HepG2 (cell line): ENCODE data around the gene MYOC.

Experiments
- MYC ChIP-seq: sonication (generic); formaldehyde crosslinking; IDR thresholded peaks from 2 replicates; pipeline ENCODE4 v1.9.0; 2021; ENCODE audit warnings: missing genetic modification reagents, borderline replicate concordance
- SMAD1 ChIP-seq: sonication (generic); formaldehyde crosslinking; IDR thresholded peaks from 2 replicates; pipeline ENCODE4 v1.4.0; 2020; ENCODE audit warnings: missing genetic modification reagents, low read depth, mild to moderate bottlenecking, borderline replicate concordance
- TCF12 ChIP-seq, 2 experiments: fragments of 450-650 bp in 1 of 2; sonication (generic) in 1 of 2; formaldehyde crosslinking in 1 of 2; IDR thresholded peaks; 2 replicates each; pipeline versions ENCODE4 v1.6.1 to v1.8.0; 2017 to 2022; ENCODE audit warnings: antibody characterized with exemption in 1 of 2, mild to moderate bottlenecking in 1 of 2, missing genetic modification reagents in 1 of 2, moderate library complexity in 1 of 2
- XRCC5 ChIP-seq: fragments of 200-400 bp; formaldehyde crosslinking; optimal IDR thresholded peaks from 2 replicates; pipeline ENCODE3; 2017; ENCODE audit warnings: mild to moderate bottlenecking, low read length
- ZFP1 ChIP-seq: IDR thresholded peaks from 2 replicates; pipeline ENCODE4 v1.6.1; 2016
- ZNF354B ChIP-seq: sonication (generic); formaldehyde crosslinking; IDR thresholded peaks from 2 replicates; pipeline ENCODE4 v1.8.0; 2022; ENCODE audit warnings: mild to moderate bottlenecking, missing genetic modification reagents
- ZNF383 ChIP-seq: sonication (generic); formaldehyde crosslinking; IDR thresholded peaks from 2 replicates; pipeline ENCODE4 v1.4.0; 2020; ENCODE audit warnings: missing genetic modification reagents, mild to moderate bottlenecking, borderline replicate concordance
- ZNF788 ChIP-seq: sonication (generic); formaldehyde crosslinking; IDR thresholded peaks from 2 replicates; pipeline ENCODE4 v1.5.0; 2020; ENCODE audit warnings: mild to moderate bottlenecking, missing genetic modification reagents, borderline replicate concordance
- TF ChIP-seq, protein P1 (sequence below): sonication (generic); formaldehyde crosslinking; IDR thresholded peaks from 2 replicates; pipeline ENCODE4 v1.5.0; 2020; ENCODE audit warnings: mild to moderate bottlenecking, missing genetic modification reagents, moderate library complexity
- TF ChIP-seq, protein P2 (sequence below), 2 experiments: IDR thresholded peaks; 2 replicates each; pipeline ENCODE4 v1.6.1; 2011 to 2012; ENCODE audit warnings: low read length in 2 of 2, borderline replicate concordance in 1 of 2, low read depth in 1 of 2, mild to moderate bottlenecking in 1 of 2, moderate library complexity in 1 of 2
- TF ChIP-seq, protein P3 (sequence below), 2 experiments: sonication (generic) in 1 of 2; formaldehyde crosslinking in 1 of 2; IDR thresholded peaks; 2 replicates each; pipeline versions ENCODE4 v1.5.1 to v1.6.1; 2011 to 2020; ENCODE audit warnings: borderline replicate concordance in 1 of 2, low read depth in 1 of 2, low read length in 1 of 2, mild to moderate bottlenecking in 1 of 2, missing genetic modification reagents in 1 of 2, moderate library complexity in 1 of 2
- TF ChIP-seq, protein P4 (sequence below): sonication (generic); formaldehyde crosslinking; IDR thresholded peaks from 2 replicates; pipeline ENCODE4 v1.5.1; 2020; ENCODE audit warnings: missing genetic modification reagents, mild to moderate bottlenecking, borderline replicate concordance
- TF ChIP-seq, protein P5 (sequence below): sonication (generic); formaldehyde crosslinking; IDR thresholded peaks from 2 replicates; pipeline ENCODE4 v1.8.1; 2023; ENCODE audit warnings: missing genetic modification reagents, inconsistent platforms, borderline replicate concordance
- TF ChIP-seq, protein P6 (sequence below): sonication (generic); formaldehyde crosslinking; IDR thresholded peaks from 2 replicates; pipeline ENCODE4 v1.4.0; 2020; ENCODE audit warnings: missing genetic modification reagents

DNA sequence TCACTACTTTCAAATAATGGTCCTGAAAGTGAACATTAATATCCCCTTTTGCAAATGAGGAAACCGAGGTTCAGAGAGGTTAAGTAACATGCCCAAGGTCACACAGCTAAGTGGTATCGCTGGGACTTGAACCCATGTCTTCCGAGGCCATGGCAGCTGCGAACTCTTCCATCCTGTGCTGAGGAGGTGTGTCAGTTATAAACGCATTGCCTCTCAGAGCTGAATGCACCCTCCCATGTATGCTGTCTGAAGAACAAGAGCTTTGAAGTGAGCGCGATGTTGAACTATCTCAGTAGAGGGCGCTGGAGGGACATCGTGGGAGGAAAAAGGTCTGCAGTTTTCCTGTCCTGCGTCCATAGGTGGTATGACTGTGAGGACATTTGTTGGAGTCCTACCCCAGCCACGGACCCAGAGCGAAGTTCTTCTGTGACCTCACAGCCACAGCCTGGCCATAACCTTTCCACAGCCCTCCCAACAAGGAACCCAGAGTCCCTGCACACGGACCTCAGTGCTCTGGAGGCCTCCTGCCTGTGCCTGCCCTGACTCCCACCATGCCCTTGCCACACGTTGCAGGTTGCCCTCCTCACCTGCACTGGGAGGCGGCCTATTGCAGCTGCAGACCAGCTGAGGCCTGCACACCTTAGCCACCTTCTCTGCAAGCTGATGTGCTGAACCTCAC is 7.5 kb downstream of the MYOC start:
- peak; percentile 62 for TF ChIP-seq XRCC5
- no peak for TF ChIP-seq TCF12 (IDR thresholded peaks at IDR 0.05)
- no peak for TF ChIP-seq TCF12 (CRISPR knock-in tag; IDR thresholded peaks at IDR 0.05)
- TF ChIP-seq, protein P1, sequence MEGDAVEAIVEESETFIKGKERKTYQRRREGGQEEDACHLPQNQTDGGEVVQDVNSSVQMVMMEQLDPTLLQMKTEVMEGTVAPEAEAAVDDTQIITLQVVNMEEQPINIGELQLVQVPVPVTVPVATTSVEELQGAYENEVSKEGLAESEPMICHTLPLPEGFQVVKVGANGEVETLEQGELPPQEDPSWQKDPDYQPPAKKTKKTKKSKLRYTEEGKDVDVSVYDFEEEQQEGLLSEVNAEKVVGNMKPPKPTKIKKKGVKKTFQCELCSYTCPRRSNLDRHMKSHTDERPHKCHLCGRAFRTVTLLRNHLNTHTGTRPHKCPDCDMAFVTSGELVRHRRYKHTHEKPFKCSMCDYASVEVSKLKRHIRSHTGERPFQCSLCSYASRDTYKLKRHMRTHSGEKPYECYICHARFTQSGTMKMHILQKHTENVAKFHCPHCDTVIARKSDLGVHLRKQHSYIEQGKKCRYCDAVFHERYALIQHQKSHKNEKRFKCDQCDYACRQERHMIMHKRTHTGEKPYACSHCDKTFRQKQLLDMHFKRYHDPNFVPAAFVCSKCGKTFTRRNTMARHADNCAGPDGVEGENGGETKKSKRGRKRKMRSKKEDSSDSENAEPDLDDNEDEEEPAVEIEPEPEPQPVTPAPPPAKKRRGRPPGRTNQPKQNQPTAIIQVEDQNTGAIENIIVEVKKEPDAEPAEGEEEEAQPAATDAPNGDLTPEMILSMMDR, result peak; percentile 94
- no peak for TF ChIP-seq ZFP1 (CRISPR knock-in tag)
- TF ChIP-seq, protein P2, sequence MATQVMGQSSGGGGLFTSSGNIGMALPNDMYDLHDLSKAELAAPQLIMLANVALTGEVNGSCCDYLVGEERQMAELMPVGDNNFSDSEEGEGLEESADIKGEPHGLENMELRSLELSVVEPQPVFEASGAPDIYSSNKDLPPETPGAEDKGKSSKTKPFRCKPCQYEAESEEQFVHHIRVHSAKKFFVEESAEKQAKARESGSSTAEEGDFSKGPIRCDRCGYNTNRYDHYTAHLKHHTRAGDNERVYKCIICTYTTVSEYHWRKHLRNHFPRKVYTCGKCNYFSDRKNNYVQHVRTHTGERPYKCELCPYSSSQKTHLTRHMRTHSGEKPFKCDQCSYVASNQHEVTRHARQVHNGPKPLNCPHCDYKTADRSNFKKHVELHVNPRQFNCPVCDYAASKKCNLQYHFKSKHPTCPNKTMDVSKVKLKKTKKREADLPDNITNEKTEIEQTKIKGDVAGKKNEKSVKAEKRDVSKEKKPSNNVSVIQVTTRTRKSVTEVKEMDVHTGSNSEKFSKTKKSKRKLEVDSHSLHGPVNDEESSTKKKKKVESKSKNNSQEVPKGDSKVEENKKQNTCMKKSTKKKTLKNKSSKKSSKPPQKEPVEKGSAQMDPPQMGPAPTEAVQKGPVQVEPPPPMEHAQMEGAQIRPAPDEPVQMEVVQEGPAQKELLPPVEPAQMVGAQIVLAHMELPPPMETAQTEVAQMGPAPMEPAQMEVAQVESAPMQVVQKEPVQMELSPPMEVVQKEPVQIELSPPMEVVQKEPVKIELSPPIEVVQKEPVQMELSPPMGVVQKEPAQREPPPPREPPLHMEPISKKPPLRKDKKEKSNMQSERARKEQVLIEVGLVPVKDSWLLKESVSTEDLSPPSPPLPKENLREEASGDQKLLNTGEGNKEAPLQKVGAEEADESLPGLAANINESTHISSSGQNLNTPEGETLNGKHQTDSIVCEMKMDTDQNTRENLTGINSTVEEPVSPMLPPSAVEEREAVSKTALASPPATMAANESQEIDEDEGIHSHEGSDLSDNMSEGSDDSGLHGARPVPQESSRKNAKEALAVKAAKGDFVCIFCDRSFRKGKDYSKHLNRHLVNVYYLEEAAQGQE (IDR thresholded peaks at IDR 0.05; ENCODE audit: borderline replicate concordance in 1 of 2, low read depth in 1 of 2, low read length in 2 of 2), result no peak
- TF ChIP-seq ZNF788, result peak; percentile 63; the same call in 1 of the 2 replicates
- TF ChIP-seq, protein P3, sequence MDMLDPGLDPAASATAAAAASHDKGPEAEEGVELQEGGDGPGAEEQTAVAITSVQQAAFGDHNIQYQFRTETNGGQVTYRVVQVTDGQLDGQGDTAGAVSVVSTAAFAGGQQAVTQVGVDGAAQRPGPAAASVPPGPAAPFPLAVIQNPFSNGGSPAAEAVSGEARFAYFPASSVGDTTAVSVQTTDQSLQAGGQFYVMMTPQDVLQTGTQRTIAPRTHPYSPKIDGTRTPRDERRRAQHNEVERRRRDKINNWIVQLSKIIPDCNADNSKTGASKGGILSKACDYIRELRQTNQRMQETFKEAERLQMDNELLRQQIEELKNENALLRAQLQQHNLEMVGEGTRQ (IDR thresholded peaks at IDR 0.05; ENCODE audit: low read depth, low read length), result no peak
- TF ChIP-seq, protein P3 (CRISPR knock-in tag; IDR thresholded peaks at IDR 0.05; ENCODE audit: borderline replicate concordance), result no peak
- TF ChIP-seq, protein P4, sequence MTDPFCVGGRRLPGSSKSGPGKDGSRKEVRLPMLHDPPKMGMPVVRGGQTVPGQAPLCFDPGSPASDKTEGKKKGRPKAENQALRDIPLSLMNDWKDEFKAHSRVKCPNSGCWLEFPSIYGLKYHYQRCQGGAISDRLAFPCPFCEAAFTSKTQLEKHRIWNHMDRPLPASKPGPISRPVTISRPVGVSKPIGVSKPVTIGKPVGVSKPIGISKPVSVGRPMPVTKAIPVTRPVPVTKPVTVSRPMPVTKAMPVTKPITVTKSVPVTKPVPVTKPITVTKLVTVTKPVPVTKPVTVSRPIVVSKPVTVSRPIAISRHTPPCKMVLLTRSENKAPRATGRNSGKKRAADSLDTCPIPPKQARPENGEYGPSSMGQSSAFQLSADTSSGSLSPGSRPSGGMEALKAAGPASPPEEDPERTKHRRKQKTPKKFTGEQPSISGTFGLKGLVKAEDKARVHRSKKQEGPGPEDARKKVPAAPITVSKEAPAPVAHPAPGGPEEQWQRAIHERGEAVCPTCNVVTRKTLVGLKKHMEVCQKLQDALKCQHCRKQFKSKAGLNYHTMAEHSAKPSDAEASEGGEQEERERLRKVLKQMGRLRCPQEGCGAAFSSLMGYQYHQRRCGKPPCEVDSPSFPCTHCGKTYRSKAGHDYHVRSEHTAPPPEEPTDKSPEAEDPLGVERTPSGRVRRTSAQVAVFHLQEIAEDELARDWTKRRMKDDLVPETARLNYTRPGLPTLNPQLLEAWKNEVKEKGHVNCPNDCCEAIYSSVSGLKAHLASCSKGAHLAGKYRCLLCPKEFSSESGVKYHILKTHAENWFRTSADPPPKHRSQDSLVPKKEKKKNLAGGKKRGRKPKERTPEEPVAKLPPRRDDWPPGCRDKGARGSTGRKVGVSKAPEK (CRISPR knock-in tag), result no peak
- TF ChIP-seq, protein P5, sequence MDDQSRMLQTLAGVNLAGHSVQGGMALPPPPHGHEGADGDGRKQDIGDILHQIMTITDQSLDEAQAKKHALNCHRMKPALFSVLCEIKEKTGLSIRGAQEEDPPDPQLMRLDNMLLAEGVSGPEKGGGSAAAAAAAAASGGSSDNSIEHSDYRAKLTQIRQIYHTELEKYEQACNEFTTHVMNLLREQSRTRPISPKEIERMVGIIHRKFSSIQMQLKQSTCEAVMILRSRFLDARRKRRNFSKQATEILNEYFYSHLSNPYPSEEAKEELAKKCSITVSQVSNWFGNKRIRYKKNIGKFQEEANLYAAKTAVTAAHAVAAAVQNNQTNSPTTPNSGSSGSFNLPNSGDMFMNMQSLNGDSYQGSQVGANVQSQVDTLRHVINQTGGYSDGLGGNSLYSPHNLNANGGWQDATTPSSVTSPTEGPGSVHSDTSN (CRISPR knock-in tag), result no peak
- TF ChIP-seq, protein P6, sequence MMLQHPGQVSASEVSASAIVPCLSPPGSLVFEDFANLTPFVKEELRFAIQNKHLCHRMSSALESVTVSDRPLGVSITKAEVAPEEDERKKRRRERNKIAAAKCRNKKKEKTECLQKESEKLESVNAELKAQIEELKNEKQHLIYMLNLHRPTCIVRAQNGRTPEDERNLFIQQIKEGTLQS (CRISPR knock-in tag), result no peak
- TF ChIP-seq ZNF354B, result no peak
- TF ChIP-seq SMAD1 (CRISPR knock-in tag), result no peak
- no peak for TF ChIP-seq ZNF383
- TF ChIP-seq MYC (CRISPR knock-in tag), result no peak; the same call in 1 of the 2 replicates
